Umbilical cord (tissue), 2 donors: ENCODE measurements around the gene SLC49A3. TPM values are rescaled to one million over a fixed set of nuclear protein-coding genes. Genes with fewer than 3 reads are reported as not detected.

Experiments
- DNase-seq: peaks from one replicate; pipeline ENCODE4 v3.0.0-alpha.2; 2015; ENCODE audit warnings: low spot score
- total RNA-seq: library from RNA; depleted of rRNA; stranded (reverse); fragments of >200 nt; gene quantifications from one replicate; pipeline ENCODE4 v1.2.3, GENCODE V29; 2014; ENCODE audit warnings: low replicate concordance; ENCODE audit not compliant: insufficient read depth

Gene SLC49A3
- total RNA-seq, 1 donor from 2014 or later: 3.6 TPM

DNA sequence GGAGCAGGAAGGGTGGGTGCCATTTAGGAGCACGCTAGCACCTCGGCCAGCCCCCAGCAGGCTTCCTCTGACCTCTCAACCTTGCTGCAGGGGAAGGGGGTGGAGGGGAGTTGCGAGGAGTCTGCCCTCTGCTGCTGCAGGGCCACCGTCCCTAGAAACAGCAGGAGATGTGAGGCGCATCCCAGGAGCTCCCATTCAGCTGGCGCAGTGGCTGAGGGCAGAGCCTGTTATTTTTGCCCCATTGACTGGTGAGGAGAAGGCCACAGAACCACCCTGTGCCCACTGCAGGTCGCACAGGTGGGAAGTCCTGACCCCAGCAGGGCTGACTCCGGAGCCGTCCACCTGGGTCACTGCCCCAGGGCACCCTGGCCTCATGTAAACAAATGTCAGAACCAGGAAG lies 55.5 kb downstream of the SLC49A3 start:
- DNase-seq: no peak

DNA sequence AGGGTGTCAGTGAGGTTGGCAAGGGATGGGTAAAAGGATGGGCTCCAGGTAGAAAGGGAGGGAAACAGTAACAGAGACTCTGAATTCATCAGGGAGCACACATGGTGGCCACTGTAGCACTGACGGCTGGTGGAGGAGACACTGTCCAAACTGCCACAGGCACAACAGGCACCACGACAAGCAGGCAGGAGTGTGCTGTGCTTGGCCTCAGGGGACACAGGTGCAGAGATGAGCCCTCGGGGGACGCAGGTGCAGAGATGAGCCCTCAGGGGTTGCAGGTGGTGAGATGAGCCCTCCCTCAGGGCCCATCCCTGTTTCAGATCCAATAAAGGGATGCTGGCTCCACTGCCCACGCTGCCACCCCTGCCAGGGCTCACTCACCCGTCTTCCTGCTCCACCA lies 56.0 kb downstream of the SLC49A3 start:
- DNase-seq: no peak

DNA sequence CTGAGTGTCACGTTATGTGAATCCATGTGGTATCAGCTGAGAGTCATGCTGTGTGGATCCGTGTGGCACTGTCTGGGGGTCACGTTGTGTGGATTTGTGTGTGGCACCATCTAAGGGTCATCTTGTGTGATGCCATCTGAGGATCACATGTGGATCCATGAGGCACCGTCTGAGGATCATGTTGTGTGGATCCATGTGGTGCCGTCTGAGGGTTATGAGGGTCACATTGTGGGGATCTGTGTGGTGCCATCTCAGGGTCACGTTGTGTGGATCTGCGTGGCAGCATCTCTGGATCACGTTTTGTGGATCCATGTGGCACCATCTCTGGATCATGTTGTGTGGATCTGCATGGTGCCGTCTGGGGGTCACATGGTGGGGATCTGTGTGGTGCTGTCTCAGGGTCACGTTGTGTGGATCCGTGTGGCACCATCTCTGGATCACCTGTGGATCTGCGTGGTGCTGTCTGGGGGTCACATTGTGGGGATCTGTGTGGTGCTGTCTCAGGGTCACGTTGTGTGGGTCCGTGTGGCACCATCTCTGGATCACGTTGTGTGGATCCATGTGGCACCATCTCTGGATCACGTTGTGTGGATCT lies 56.7 kb downstream of the SLC49A3 start:
- DNase-seq: no peak

Other genes starting within 250 kb of the SLC49A3 start
- gene ZNF721, start 190.0 kb downstream of the SLC49A3 start, total RNA-seq: 17.3 TPM
- gene PIGG, start 189.9 kb downstream of the SLC49A3 start, total RNA-seq: 22.6 TPM
- not detected for gene TMEM271, start 112.9 kb downstream of the SLC49A3 start, total RNA-seq
- 7.0 TPM for gene PDE6B, start 63.6 kb downstream of the SLC49A3 start, total RNA-seq
- gene ATP5ME, start 14.9 kb downstream of the SLC49A3 start, total RNA-seq: 35.2 TPM
- gene MYL5, start 14.6 kb downstream of the SLC49A3 start, total RNA-seq: 10.1 TPM
- gene PCGF3, start 16.7 kb upstream of the SLC49A3 start, total RNA-seq: 48.4 TPM
- not detected for gene CPLX1, start 137.0 kb upstream of the SLC49A3 start, total RNA-seq
- gene GAK, start 243.2 kb upstream of the SLC49A3 start, total RNA-seq: 51.5 TPM
- gene TMEM175, start 243.3 kb upstream of the SLC49A3 start, total RNA-seq: 39.7 TPM